ENCODE data around the gene SEZ6L2. TPM values are rescaled to one million over a fixed set of nuclear protein-coding genes. Genes with fewer than 3 reads are reported as not detected.
"Not testable (repeated sequence)": the region's sequence is repeated elsewhere in the genome, so short reads cannot be mapped to it uniquely, and the experiment has no call there.

SEZ6L2 gene
- total RNA-seq, 1 experiment from 2014 or later = 46.5 TPM

GRCh38 chr16:29943846-29944799 lies 44.8 kb upstream of the SEZ6L2 start:
- no TSS peak for BruUV-seq (replicated peaks)
- intact Hi-C loops (cut with micrococcal nuclease; ENCODE audit: unreplicated experiment) = loop anchor here (1.0 kb wide), 3 partner anchors 18 to 29 kb away; partner anchors contain the start of genes KCTD13, TAOK2 and TMEM219
- peak overlapping the region; percentile 47; the same call in 1 of the 2 replicates for H3K4me3 ChIP-seq

GRCh38 chr16:29940656-29941055 lies 41.3 kb upstream of the SEZ6L2 start:
- Histone ChIP-seq H3K9me2 (ENCODE audit: insufficient read depth) (no peaks in the 10 kb centered on the region), H2AFZ (no peak overlapping the region), H4K20me1 (ENCODE audit: insufficient read depth) (no peaks in the 10 kb centered on the region), H3K4me1 (replicated peaks; ENCODE audit: insufficient read depth) (peaks cover 26% of the 10 kb centered on the region), H3K9me3 (ENCODE audit: insufficient read depth, low read depth) (no peaks in the 10 kb centered on the region), H3K79me2 (ENCODE audit: low read depth) (no peaks in the 10 kb centered on the region), H3K27me3 (ENCODE audit: insufficient read depth, low read depth) (no peaks in the 10 kb centered on the region), H3F3A (ENCODE audit: insufficient read depth, low read depth) (peaks cover 32% of the 10 kb centered on the region), H3K4me3 (no peak overlapping the region), H3K4me2 (no peak overlapping the region), H3K27ac (no peak overlapping the region), H3K36me3 (ENCODE audit: low read depth) (no peaks in the 10 kb centered on the region)
- ChIA-PET POLR2A (ENCODE audit: unreplicated experiment) (no interaction called here), CTCF (interaction anchor here (0.7 kb wide), 1 partner anchor 12 kb away, joined by 3 read pairs; no protein-coding TSS in a partner anchor)
- no TSS peak for BruUV-seq (replicated peaks)
- TF ChIP-seq CTCF (conservative IDR thresholded peaks at IDR 0.05) (no peak), EZH2 (IDR thresholded peaks at IDR 0.05; ENCODE audit: low read depth) (no peak)
- intact Hi-C loops (cut with micrococcal nuclease; ENCODE audit: unreplicated experiment) = no loop called here
- no peak for DNase-seq

More at GRCh38 chr16:29943846-29944799, 44.8 kb upstream of the SEZ6L2 start:
- Histone ChIP-seq H3F3A (ENCODE audit: insufficient read depth, low read depth) (peaks cover 32% of the 10 kb centered on the region), H3K4me1 (replicated peaks; ENCODE audit: insufficient read depth) (peaks cover 26% of the 10 kb centered on the region), H3K27me3 (ENCODE audit: insufficient read depth, low read depth) (no peaks in the 10 kb centered on the region), H3K27ac (peak overlapping the region; percentile 94), H3K4me2 (peak overlapping the region; percentile 80), H3K79me2 (ENCODE audit: low read depth) (no peaks in the 10 kb centered on the region), H2AFZ (peak overlapping the region; percentile 78), H4K20me1 (ENCODE audit: insufficient read depth) (no peaks in the 10 kb centered on the region), H3K9me2 (ENCODE audit: insufficient read depth) (no peaks in the 10 kb centered on the region), H3K9me3 (ENCODE audit: insufficient read depth, low read depth) (no peaks in the 10 kb centered on the region), H3K36me3 (ENCODE audit: low read depth) (no peaks in the 10 kb centered on the region)
- DNase-seq = peak; percentile 92 to 99
- POLR2A ChIA-PET (ENCODE audit: unreplicated experiment) = interaction anchor here (0.5 to 1.6 kb wide), 12 partner anchors 16 to 1080 kb away, joined by 3 to 16 read pairs (median 4); partner anchors contain the start of genes KIF22, TAOK2 and TMEM219
- CTCF ChIA-PET = interaction anchor here (0.5 to 1.5 kb wide), 6 partner anchors 18 to 952 kb away, joined by 4 to 16 read pairs (median 8); partner anchors contain the start of genes KCTD13 and TMEM219
- TF ChIP-seq EZH2 (IDR thresholded peaks at IDR 0.05; ENCODE audit: low read depth) (no peak), CTCF (conservative IDR thresholded peaks at IDR 0.05) (peak; percentile 69)

GRCh38 chr16:29931750-29932149 lies 32.4 kb upstream of the SEZ6L2 start:
- H3K4me2 ChIP-seq; BruUV-seq (replicated peaks); H3K27me3 ChIP-seq (ENCODE audit: insufficient read depth, low read depth); H3K9me2 ChIP-seq (ENCODE audit: insufficient read depth); H3K4me1 ChIP-seq (replicated peaks; ENCODE audit: insufficient read depth); H3K27ac ChIP-seq; H3K36me3 ChIP-seq (ENCODE audit: low read depth); intact Hi-C loops (cut with micrococcal nuclease; ENCODE audit: unreplicated experiment); CTCF ChIA-PET; H3K79me2 ChIP-seq (ENCODE audit: low read depth); POLR2A ChIA-PET (ENCODE audit: unreplicated experiment); H3K9me3 ChIP-seq (ENCODE audit: insufficient read depth, low read depth); H3K4me3 ChIP-seq; DNase-seq; H2AFZ ChIP-seq; H4K20me1 ChIP-seq (ENCODE audit: insufficient read depth): not testable (repeated sequence)
- peaks cover 12% of the 10 kb centered on the region for H3F3A ChIP-seq (ENCODE audit: insufficient read depth, low read depth)

Data from PC-9 (cell line).